Endothelial cell of umbilical vein (primary cell): ENCODE data around the gene TENM4.

ENCODE experiments used
- CTCF ChIP-seq, 2 donors: IDR thresholded peaks; 1 replicate in 1 of 2; 2 replicates in 1 of 2; pipeline ENCODE4 v1.5.1; 2011; ENCODE audit warnings: low read length in 2 of 2, mild to moderate bottlenecking in 2 of 2, moderate library complexity in 2 of 2, control low read depth in 1 of 2, inconsistent platforms in 1 of 2, low read depth in 1 of 2; ENCODE audit not compliant: insufficient read depth in 1 of 2; ENCODE audit errors: extremely low read depth in 1 of 2
- MAX ChIP-seq: IDR thresholded peaks from 2 replicates; pipeline ENCODE4 v1.6.1; 2011; ENCODE audit not compliant: insufficient read depth, insufficient read length
- POLR2A ChIP-seq: IDR thresholded peaks from 2 replicates; pipeline ENCODE4 v1.6.1; 2012; ENCODE audit warnings: low read depth, mild to moderate bottlenecking, control low read depth, low read length

GRCh38 chr11:79375818-79376550 is 64.8 kb downstream of the TENM4 start:
- no peak for TF ChIP-seq CTCF (IDR thresholded peaks at IDR 0.05; ENCODE audit: extremely low read depth in 1 of 2, insufficient read depth in 1 of 2, low read depth in 1 of 2, low read length in 2 of 2)
- no peak for TF ChIP-seq POLR2A
- no peak for TF ChIP-seq MAX
